PC-9 (cell line): ENCODE measurements around the gene PPP1R9A. TPM values are rescaled to one million over a fixed set of nuclear protein-coding genes. Genes with fewer than 3 reads are reported as not detected.

Experiments used
- BruUV-seq: library from RNA; stranded (reverse); fragments of 400-500 nt; replicated peaks from 2 replicates; lab custom pipeline; 2021; lab: Mats Ljungman, UMichigan
- CTCF ChIA-PET: fragments of 300-600 bp; sonication (Branson Sonifier 250); formaldehyde crosslinking; loops from one replicate; lab custom pipeline; 2022; ENCODE audit warnings: antibody characterized with exemption; lab: Charles Lee
- POLR2A ChIA-PET: fragments of 300-600 bp; sonication (Branson Sonifier 250); formaldehyde crosslinking; loops from one replicate; lab custom pipeline; 2022; ENCODE audit warnings: antibody characterized with exemption; ENCODE audit not compliant: unreplicated experiment; lab: Charles Lee
- DNase-seq, 2 experiments: peaks; one replicate each; pipeline versions ENCODE4 v3.0.0 to v3.0.0-alpha.2; 2015 to 2022; ENCODE audit warnings: mixed read lengths in 1 of 2
- H2AFZ ChIP-seq: fragments of 200-600 bp; sonication (generic); 2 replicates; pipeline ENCODE4 v1.8.1; 2017; ENCODE audit warnings: antibody characterized with exemption
- H3F3A ChIP-seq: fragments of 200-600 bp; sonication (generic); 2 replicates; pipeline ENCODE4 v1.8.1; 2017; ENCODE audit warnings: antibody characterized with exemption, mild to moderate bottlenecking, low read depth; ENCODE audit not compliant: insufficient read depth
- H3K27ac ChIP-seq: fragments of 200-600 bp; sonication (generic); 2 replicates; pipeline ENCODE4 v1.6.1; 2016; ENCODE audit warnings: mixed run types
- H3K27me3 ChIP-seq: fragments of 200-600 bp; sonication (generic); 2 replicates; pipeline ENCODE4 v1.6.1; 2016; ENCODE audit warnings: low read depth, mixed run types; ENCODE audit not compliant: insufficient read depth
- H3K36me3 ChIP-seq: fragments of 200-600 bp; sonication (generic); 2 replicates; pipeline ENCODE4 v1.6.1; 2016; ENCODE audit warnings: low read depth, mixed run types
- H3K4me1 ChIP-seq: fragments of 200-600 bp; sonication (generic); replicated peaks from 2 replicates; pipeline ENCODE4 v1.6.1; 2016; ENCODE audit warnings: mixed run types; ENCODE audit not compliant: insufficient read depth
- H3K4me2 ChIP-seq: fragments of 200-600 bp; sonication (generic); 2 replicates; pipeline ENCODE4 v1.6.1; 2017; ENCODE audit warnings: mixed run types
- H3K4me3 ChIP-seq: fragments of 200-600 bp; sonication (generic); 2 replicates; pipeline ENCODE4 v1.6.1; 2016; ENCODE audit warnings: mixed run types
- H3K79me2 ChIP-seq: fragments of 200-600 bp; sonication (generic); 2 replicates; pipeline ENCODE4 v1.6.1; 2017; ENCODE audit warnings: low read depth, mixed run types
- H3K9me2 ChIP-seq: fragments of 200-600 bp; sonication (generic); 2 replicates; pipeline ENCODE4 v1.8.1; 2017; ENCODE audit warnings: mild to moderate bottlenecking; ENCODE audit not compliant: insufficient read depth
- H3K9me3 ChIP-seq: fragments of 200-600 bp; sonication (generic); 2 replicates; pipeline ENCODE4 v1.8.1; 2016; ENCODE audit warnings: low read depth; ENCODE audit not compliant: insufficient read depth
- H4K20me1 ChIP-seq: fragments of 200-600 bp; sonication (generic); 2 replicates; pipeline ENCODE4 v1.8.1; 2017; ENCODE audit not compliant: insufficient read depth
- CTCF ChIP-seq: fragments of 200-600 bp; sonication (generic); conservative IDR thresholded peaks from 2 replicates; pipeline ENCODE4 v1.6.1; 2017; ENCODE audit warnings: mixed run types, antibody characterized with exemption, mild to moderate bottlenecking, moderate library complexity
- EZH2 ChIP-seq: fragments of 200-600 bp; sonication (generic); IDR thresholded peaks from 2 replicates; pipeline ENCODE4 v1.8.0; 2017; ENCODE audit warnings: antibody characterized with exemption, low read depth
- intact Hi-C: fragments of 100-400 bp; cut with micrococcal nuclease; formaldehyde crosslinking; loops from one replicate; pipeline ENCODE4 v1.10.0; 2022; ENCODE audit not compliant: unreplicated experiment
- total RNA-seq: library from RNA; stranded (reverse); gene quantifications from 2 replicates; pipeline ENCODE4 v1.2.3, GENCODE V29; 2021

PPP1R9A gene
- total RNA-seq, 1 experiment from 2014 or later, result 11.5 TPM

GRCh38 chr7:95055295-95055694 is 147.9 kb downstream of the PPP1R9A start:
- BruUV-seq, result no TSS peak
- Histone ChIP-seq H3K9me2 (no peaks in the 10 kb centered on the region), H3K79me2 (no peaks in the 10 kb centered on the region), H3K4me2 (no peak overlapping the region), H3K4me3 (no peak overlapping the region), H3K9me3 (no peaks in the 10 kb centered on the region), H3K4me1 (no peaks in the 10 kb centered on the region), H3F3A (no peaks in the 10 kb centered on the region), H3K27ac (no peak overlapping the region), H4K20me1 (no peaks in the 10 kb centered on the region), H3K36me3 (no peaks in the 10 kb centered on the region), H3K27me3 (no peaks in the 10 kb centered on the region), H2AFZ (no peak overlapping the region)
- POLR2A ChIA-PET, result interaction anchor here (0.7 kb wide), 1 partner anchor 339 kb away, joined by 5 read pairs; no protein-coding TSS in a partner anchor
- no peak for DNase-seq
- CTCF ChIA-PET, result no interaction called here
- no peak for TF ChIP-seq CTCF
- no peak for TF ChIP-seq EZH2
- intact Hi-C loops, result no loop called here

GRCh38 chr7:95056107-95056739 is 148.8 kb downstream of the PPP1R9A start:
- H3K4me3 ChIP-seq, result no peak overlapping the region
- no peak overlapping the region for H3K27ac ChIP-seq
- CTCF ChIA-PET, result no interaction called here
- no peaks in the 10 kb centered on the region for H3K36me3 ChIP-seq
- intact Hi-C loops, result no loop called here
- H3K4me2 ChIP-seq, result no peak overlapping the region
- no peak for DNase-seq
- TF ChIP-seq CTCF (no peak), EZH2 (no peak)
- no peaks in the 10 kb centered on the region for H3K4me1 ChIP-seq
- H3K9me2 ChIP-seq, result no peaks in the 10 kb centered on the region
- no peaks in the 10 kb centered on the region for H4K20me1 ChIP-seq
- H3F3A ChIP-seq, result no peaks in the 10 kb centered on the region
- BruUV-seq, result no TSS peak
- H3K9me3 ChIP-seq, result no peaks in the 10 kb centered on the region
- POLR2A ChIA-PET, result no interaction called here
- no peaks in the 10 kb centered on the region for H3K27me3 ChIP-seq
- no peak overlapping the region for H2AFZ ChIP-seq
- H3K79me2 ChIP-seq, result no peaks in the 10 kb centered on the region

GRCh38 chr7:95056901-95057300 is 149.5 kb downstream of the PPP1R9A start:
- Histone ChIP-seq H3K9me3 (no peaks in the 10 kb centered on the region), H3K36me3 (no peaks in the 10 kb centered on the region), H3K4me1 (no peaks in the 10 kb centered on the region), H3K9me2 (no peaks in the 10 kb centered on the region), H3K79me2 (no peaks in the 10 kb centered on the region), H3K27me3 (no peaks in the 10 kb centered on the region), H2AFZ (no peak overlapping the region), H3K4me3 (no peak overlapping the region), H3K4me2 (no peak overlapping the region), H3K27ac (no peak overlapping the region), H3F3A (no peaks in the 10 kb centered on the region), H4K20me1 (no peaks in the 10 kb centered on the region)
- ChIA-PET CTCF (interaction anchor here (0.5 kb wide), 1 partner anchor 35 kb away, joined by 5 read pairs; no protein-coding TSS in a partner anchor), POLR2A (no interaction called here)
- intact Hi-C loops, result no loop called here
- no TSS peak for BruUV-seq
- TF ChIP-seq EZH2, result no peak
- TF ChIP-seq CTCF, result no peak
- DNase-seq, result no peak
